Small intestine (tissue), 7 donors: ENCODE results near the gene PADI6. TPM values are rescaled to one million over a fixed set of nuclear protein-coding genes. Genes with fewer than 3 reads are reported as not detected.
"Not testable (repeated sequence)": the region's sequence is repeated elsewhere in the genome, so short reads cannot be mapped to it uniquely, and the experiment has no call there.

Experiments
- DNase-seq, 2 donors: peaks; one replicate each; pipeline versions ENCODE4 v3.0.0 to v3.0.0-alpha.2; 2013
- FAIRE-seq: peaks from 2 replicates; lab custom pipeline; 2012; peaks lifted over from hg19 to GRCh38; lab: Jason Lieb, UNC
- H3K27ac ChIP-seq, 3 donors: one replicate each; pipeline ENCODE4 v1.5.1; 2013; ENCODE audit warnings: low read length in 2 of 3, mild to moderate bottlenecking in 2 of 3, control low read depth in 1 of 3, inconsistent platforms in 1 of 3, low read depth in 1 of 3, moderate library complexity in 1 of 3
- H3K27me3 ChIP-seq, 3 donors: one replicate each; pipeline ENCODE4 v1.6.1; 2013; ENCODE audit warnings: low read length in 3 of 3, inconsistent platforms in 1 of 3; ENCODE audit not compliant: control insufficient read depth in 3 of 3, insufficient read depth in 3 of 3
- H3K36me3 ChIP-seq, 3 donors: one replicate each; pipeline ENCODE4 v1.6.1; 2013; ENCODE audit warnings: low read length in 3 of 3, inconsistent platforms in 1 of 3, low read depth in 1 of 3, mild to moderate bottlenecking in 1 of 3, moderate library complexity in 1 of 3; ENCODE audit not compliant: control insufficient read depth in 3 of 3, insufficient read depth in 2 of 3
- H3K4me1 ChIP-seq, 3 donors: one replicate each; pipeline ENCODE4 v1.6.1; 2013; ENCODE audit warnings: low read length in 2 of 3, inconsistent platforms in 1 of 3, low read depth in 1 of 3, mild to moderate bottlenecking in 1 of 3, moderate library complexity in 1 of 3; ENCODE audit not compliant: control insufficient read depth in 3 of 3, insufficient read depth in 2 of 3
- H3K4me3 ChIP-seq, 3 donors: one replicate each; pipeline ENCODE4 v1.5.1; 2013; ENCODE audit warnings: low read length in 3 of 3, control low read depth in 1 of 3, inconsistent platforms in 1 of 3, low read depth in 1 of 3, mild to moderate bottlenecking in 1 of 3, moderate library complexity in 1 of 3
- H3K9me3 ChIP-seq, 2 donors: one replicate each; pipeline ENCODE4 v1.6.1; 2013; ENCODE audit warnings: low read depth in 1 of 2, low read length in 1 of 2; ENCODE audit not compliant: control insufficient read depth in 2 of 2, insufficient read depth in 1 of 2
- WGBS, 3 donors: extraction: QIAGEN DNeasy Blood & Tissue Kit; methylation state at CpG; one replicate each; pipeline ENCODE4 v1.1.7; 2013; 5-methylcytosine and 5-hydroxymethylcytosine counted together
- polyA plus RNA-seq, 4 donors: library from polyadenylated mRNA; stranded (reverse) in 3 of 4; unstranded in 1 of 4; fragments of 200-250 nt in 3 of 4; fragments of 120-200 nt in 1 of 4; gene quantifications; one replicate each; pipeline versions ENCODE4 v1.2.1 to v1.2.3, GENCODE V29; 2013
- donor health status: healthy with polysubstance abuse.
- donor health status: control.
- donor health status: control.
- donor health status: Bipolar disorder and iron deficiency.
- donor health status: healthy.

PADI6 gene
- polyA plus RNA-seq, 4 donors, result not detected

DNA sequence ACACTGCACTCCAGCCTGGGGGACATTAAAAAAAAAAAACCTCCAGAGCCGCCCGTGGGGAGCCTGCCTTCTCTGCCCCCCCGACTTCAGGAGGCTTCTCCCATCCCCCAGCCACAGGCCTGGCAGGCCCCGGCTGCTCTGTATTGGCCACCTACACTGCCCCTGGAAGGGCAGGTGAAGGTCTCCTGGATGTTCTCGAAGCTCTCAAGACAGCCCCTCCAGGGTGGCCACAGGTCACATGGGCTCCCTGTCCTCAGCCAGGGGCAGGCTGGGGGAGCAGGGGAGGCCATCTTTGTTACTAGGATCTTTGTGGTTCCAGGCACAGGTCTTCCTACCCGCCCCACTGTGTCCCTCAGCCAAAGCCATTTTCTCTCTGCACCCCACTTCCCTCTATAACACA lies 32.8 kb downstream of the PADI6 start:
- 56 to 71% (median 58%) methylated on average over 6 of the region's 6 CpGs for WGBS, 3 donors
- Histone ChIP-seq H3K27ac (no peak overlapping the region), H3K4me1 (no peaks in the 10 kb centered on the region), H3K9me3 (no peaks in the 10 kb centered on the region), H3K36me3 (peaks cover 8 to 29% (median 11%) of the 10 kb centered on the region in 3 donors), H3K4me3 (no peak overlapping the region), H3K27me3 (no peaks in the 10 kb centered on the region)
- DNase-seq, result no peak
- FAIRE-seq, result no peak

DNA sequence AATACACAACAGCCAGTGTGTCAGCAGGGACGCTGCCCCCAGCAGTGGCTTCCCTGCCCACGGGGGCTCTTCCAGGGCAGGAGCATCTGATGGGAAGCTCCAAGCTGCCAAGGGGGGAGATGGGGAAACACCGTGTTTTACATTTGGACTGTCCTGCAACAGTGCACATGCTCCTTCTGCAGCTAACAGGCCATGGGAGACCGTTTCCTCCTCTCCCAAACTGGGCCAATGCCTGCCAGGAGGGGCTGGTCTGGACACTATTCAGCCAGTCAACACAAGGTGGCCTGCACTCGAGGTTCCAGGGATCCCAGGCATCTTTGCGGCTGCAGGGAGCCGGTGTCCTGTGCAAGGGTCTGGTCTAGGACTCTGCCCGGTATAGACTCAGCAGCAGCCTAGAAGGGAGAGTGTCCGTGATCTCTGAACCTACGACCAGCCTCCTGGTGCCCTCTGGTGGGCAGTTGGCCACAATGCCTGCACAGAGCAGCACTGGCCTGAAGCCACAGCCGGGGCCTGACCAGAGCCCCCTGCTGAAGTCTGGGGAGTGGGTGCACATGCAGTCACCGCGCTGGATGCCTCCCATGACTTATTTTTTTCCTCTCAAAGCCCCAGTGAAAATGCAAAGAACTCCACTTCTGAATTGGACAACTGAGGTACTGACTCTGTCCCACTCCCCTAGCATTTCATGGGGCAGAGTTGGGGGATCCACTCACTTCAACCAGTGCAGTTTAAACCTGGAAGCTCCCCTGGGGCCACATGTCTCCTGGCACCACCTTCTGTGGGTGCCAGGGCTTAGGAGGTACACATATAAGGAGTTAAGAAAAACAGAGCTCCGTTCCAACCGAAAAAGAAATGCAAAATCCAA lies 34.1 kb downstream of the PADI6 start:
- Histone ChIP-seq H3K27ac (no peak overlapping the region), H3K36me3 (peaks cover 12 to 42% (median 14%) of the 10 kb centered on the region in 3 donors), H3K4me1 (no peaks in the 10 kb centered on the region), H3K9me3 (no peaks in the 10 kb centered on the region), H3K4me3 (no peak overlapping the region), H3K27me3 (no peaks in the 10 kb centered on the region)
- no peak for FAIRE-seq
- 48 to 59% (median 52%) methylated on average over 15 of the region's 15 CpGs for WGBS, 3 donors
- DNase-seq, result peak; percentile 63 to 67

DNA sequence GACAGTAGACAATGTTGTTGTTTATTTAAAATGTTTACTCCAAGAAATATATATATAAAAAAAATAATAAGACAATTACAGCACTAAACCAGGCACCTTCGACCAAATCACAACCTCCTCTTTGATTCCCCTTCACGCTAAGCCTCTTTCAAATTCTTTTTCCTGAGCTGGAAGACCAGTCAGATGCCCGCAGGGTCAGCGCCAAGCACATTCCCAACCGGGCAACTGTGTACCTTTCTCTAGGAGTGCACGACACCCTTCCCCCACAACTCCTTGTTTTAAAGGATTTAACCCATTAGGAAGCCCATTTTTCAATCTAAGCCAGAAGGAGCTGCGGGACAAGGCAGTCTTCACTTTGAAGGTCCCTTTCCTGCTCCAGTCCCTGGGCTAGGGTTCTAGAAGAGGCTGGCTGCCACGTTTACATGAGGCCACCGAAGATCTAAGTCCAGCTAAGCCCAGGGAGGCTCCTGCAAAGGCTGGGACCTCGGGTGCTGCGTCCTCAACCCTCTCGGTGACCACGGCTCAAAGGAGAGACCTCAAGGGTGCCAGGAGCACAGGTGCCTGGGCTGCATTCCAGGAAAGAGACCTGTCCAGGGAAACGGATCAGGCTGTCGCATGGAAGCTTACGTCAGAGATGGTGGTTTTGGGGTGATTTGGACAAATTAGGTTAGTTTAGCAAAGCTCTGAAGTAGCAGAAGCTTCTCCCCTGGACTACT lies 34.9 kb downstream of the PADI6 start:
- H3K4me3 ChIP-seq, H3K9me3 ChIP-seq, FAIRE-seq, H3K4me1 ChIP-seq, H3K27ac ChIP-seq, H3K27me3 ChIP-seq, DNase-seq: not testable (repeated sequence)
- peaks cover 16 to 45% (median 16%) of the 10 kb centered on the region in 3 donors for H3K36me3 ChIP-seq
- 73 to 82% (median 76%) methylated on average over 16 of the region's 16 CpGs for WGBS, 3 donors

DNA sequence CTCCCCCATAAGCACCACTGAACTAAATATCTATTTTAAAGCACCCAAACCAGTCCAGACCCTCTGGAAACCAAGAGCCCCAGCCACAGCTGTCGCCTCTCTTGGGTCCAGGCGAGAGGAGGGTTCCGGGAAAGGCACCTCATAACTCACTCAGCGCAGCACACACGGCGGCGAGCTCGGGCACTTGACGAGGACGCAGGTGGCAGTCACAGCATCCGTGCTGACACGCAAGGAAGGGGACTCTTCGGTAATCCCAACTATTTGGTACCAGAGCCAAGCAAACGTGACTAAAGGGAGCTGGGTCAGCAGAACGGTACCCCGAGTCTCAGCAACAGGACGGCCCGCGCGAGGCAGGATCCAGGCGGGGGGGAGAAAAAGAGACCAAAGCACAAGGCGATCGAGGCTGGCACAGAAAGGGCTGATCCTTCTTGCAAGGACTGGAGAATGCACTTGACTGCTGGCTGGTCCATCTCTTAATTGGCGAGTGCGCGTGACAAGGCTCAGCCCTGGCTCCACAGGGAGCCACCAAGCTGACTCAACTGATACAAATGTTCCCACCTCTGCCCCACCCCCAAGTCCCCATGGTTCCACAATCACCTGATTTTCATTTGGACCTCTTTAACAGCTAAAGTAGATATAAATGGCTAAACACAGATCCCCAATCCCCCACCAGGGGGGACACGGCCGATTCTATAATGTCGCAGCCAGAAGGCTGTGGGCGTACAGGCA lies 36.0 kb downstream of the PADI6 start:
- H3K27ac ChIP-seq, H3K4me1 ChIP-seq, H3K4me3 ChIP-seq, H3K9me3 ChIP-seq, FAIRE-seq, H3K27me3 ChIP-seq, DNase-seq: not testable (repeated sequence)
- 95 to 96% (median 96%) methylated on average over 28 to 30 of the region's 30 CpGs for WGBS, 3 donors
- peaks cover 22 to 55% (median 25%) of the 10 kb centered on the region in 3 donors for H3K36me3 ChIP-seq

DNA sequence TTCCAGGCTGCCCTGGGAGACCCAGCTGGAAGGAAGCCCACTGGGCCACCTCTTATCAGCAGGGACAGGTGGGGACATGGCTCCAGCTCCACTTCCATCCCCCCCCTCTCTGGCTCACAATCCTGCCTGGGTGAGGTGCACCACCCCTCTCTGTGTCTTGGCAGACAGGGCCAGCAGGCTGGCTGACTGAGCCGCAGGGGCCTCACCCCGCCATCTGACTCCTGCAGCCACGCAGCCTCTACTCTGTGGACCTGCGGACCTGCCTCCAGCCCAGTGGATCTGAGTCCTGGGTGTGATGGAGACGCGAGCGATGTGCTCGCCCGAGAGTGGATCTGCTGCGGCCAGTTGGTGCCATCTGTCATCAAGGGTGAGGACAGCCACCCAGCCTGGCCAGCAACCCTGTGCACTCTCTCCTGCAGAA lies 37.4 kb downstream of the PADI6 start:
- Histone ChIP-seq H3K27me3 (no peaks in the 10 kb centered on the region), H3K36me3 (peaks cover 25 to 69% (median 28%) of the 10 kb centered on the region in 3 donors), H3K27ac (no peak overlapping the region), H3K9me3 (no peaks in the 10 kb centered on the region), H3K4me3 (no peak overlapping the region), H3K4me1 (no peaks in the 10 kb centered on the region)
- DNase-seq (no peak), FAIRE-seq (no peak)
- WGBS, 3 donors, result 73 to 93% (median 92%) methylated on average over 10 of the region's 10 CpGs

DNA sequence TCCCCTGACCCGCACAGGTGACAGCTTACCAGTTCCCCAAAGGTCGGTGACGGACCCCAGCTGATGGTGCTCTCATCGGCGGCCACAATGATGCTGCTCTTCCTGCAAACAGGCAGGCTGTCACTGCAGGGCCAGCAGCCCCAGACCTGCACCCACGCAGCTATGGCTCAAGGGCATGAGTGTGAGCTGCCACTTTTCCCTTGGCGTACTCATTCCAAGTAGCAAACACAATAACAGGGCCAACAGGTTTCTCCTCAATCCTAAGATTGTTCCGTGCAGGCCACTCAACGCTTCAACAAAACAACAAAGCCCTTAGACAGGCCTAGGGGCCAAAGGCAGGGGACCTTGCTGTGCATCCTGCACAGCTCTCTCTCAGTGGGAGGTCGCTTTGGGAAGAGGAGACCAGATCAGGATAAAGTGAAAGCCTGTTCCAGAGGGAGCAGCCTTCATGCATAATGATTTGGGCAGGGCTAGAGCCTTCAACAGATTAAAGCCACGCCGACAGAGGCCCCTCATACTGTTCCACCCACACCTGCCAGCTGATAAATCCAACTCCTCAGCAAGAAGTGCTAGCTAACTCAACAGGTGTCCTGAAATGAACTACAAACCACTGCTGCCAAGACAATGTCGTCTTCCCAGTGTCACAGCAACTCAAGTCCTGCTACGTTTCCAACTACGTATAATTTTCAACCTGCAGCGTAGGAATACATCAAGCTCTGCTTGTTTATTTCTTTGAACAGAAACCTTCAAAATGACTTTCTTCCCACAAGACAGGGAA lies 40.3 kb downstream of the PADI6 start:
- H3K27me3 ChIP-seq, result no peaks in the 10 kb centered on the region
- no peak for FAIRE-seq
- H3K4me1 ChIP-seq, result no peaks in the 10 kb centered on the region
- no peak for DNase-seq
- WGBS, 3 donors, result 50 to 81% (median 70%) methylated on average over 16 of the region's 16 CpGs
- H3K4me3 ChIP-seq, result no peak overlapping the region
- no peak overlapping the region for H3K27ac ChIP-seq
- no peaks in the 10 kb centered on the region for H3K9me3 ChIP-seq
- H3K36me3 ChIP-seq, result peaks cover 35 to 80% (median 35%) of the 10 kb centered on the region in 3 donors

DNA sequence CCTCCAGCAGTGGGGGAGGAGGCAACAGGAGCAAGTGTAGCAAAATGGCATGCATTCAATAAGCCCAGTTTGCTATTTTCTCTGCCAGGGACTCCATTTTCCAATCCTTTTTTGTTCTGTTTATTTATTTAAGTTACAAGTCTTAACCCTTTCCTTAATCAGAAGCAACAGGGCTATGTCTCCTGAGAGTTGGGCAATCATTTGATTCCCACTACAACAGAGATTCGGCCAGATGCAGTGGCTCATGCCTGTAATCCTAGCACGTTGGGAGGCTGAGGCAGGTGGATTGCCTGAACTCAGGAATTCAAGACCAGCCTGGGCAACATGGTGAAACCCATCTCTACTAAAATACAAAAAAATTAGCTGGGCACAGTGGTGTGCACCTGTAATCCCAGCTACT lies 42.0 kb downstream of the PADI6 start:
- H3K9me3 ChIP-seq, result no peaks in the 10 kb centered on the region
- no peak for FAIRE-seq
- peaks cover 31 to 85% (median 34%) of the 10 kb centered on the region in 3 donors for H3K36me3 ChIP-seq
- no peaks in the 10 kb centered on the region for H3K27me3 ChIP-seq
- WGBS, 3 donors, result 93 to 97% (median 95%) methylated on average over 2 of the region's 2 CpGs
- H3K4me1 ChIP-seq, result no peaks in the 10 kb centered on the region
- H3K27ac ChIP-seq, result no peak overlapping the region
- H3K4me3 ChIP-seq, result no peak overlapping the region
- DNase-seq, result no peak
